GOT3 (cell line): ENCODE measurements around the gene THEM4.
"Not testable (repeated sequence)": the region's sequence is repeated elsewhere in the genome, so short reads cannot be mapped to it uniquely, and the experiment has no call there.

Experiments
- DNase-seq: peaks from one replicate; lab custom pipeline; 2025; ENCODE audit warnings: mixed read lengths; lab: John Stamatoyannopoulos, UW

Gene THEM4

GRCh38 chr1:151859891-151860293 lies 49.4 kb downstream of the THEM4 start:
- no peak for DNase-seq

GRCh38 chr1:151858886-151859665 lies 50.2 kb downstream of the THEM4 start:
- no peak for DNase-seq

DNA sequence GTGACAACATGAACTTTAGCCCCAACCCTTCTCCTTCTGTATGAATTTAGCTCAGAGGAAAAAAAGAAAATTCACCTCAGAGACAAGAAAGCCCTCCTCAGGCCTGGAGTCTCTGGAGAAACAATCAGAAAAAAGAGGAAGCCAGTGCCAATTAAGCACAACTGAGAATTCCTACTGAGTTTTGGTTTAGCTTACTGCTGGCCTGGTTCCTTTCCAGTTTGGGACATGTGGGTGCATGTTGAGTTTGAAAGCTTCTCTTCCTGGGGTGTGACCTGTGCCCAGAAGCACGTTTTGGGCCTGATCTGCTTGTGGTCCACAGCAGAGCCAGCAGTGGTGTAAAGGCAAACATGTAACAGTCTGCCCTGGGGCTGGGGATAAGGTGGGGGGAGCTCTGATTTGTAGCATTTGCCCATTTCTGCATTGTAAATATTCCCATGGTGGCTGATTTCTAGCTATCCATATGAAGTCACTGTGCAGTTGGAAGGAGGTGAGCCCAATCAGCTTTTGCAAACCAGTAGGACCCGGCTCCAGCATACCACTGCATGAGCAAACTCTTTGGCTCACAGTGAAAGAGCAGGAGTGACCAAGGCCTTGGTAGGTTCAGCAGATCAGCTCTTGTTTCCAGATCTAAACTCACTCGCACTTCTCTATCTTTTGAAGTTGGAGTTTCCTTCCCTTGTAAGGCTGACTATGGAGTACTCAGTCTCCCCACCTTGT lies 51.1 kb downstream of the THEM4 start:
- no peak for DNase-seq

GRCh38 chr1:151855933-151856332 lies 53.4 kb downstream of the THEM4 start:
- DNase-seq: no peak

GRCh38 chr1:151855516-151855915 lies 53.8 kb downstream of the THEM4 start:
- DNase-seq: not testable (repeated sequence)

- DNase-seq: no peak
Observed at GRCh38 chr1:151854658-151855057, 54.7 kb downstream of the THEM4 start.

DNA sequence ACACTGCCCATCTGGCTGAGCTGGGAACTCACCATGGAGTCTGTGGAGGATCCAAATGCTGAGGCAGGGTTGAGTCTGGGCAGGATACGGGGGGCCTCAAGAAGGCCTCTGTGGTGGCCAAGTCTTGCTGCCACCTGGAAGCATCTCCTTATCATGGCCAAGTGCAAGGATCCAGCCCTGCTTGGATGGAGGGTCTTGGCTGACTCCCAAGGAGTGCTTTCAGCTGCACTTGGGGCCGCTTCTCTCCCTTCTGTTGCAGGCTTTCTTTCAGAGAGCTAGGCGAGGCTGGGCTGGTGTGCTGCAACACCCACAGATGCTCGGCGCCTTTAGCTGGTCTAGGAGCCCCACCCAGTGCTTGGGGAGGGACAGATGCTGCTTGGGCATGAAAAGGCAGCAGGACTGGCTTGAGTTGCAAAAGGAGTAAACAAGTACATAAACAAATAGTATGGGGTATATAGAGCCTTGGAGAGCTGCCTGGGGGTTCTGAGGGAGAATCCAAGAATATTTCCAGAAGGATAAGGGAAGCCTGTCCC lies 55.8 kb downstream of the THEM4 start, which contains the start of gene THEM5:
TSS of gene THEM5 (minus strand) at position 302 of the 533 bp plus-strand sequence. CDS start at position 155, 147 bp downstream.
- no peak for DNase-seq

- no peak for DNase-seq
Observed at GRCh38 chr1:151852733-151853132, 56.6 kb downstream of the THEM4 start.

- DNase-seq: no peak
Observed at GRCh38 chr1:151851886-151852285, 57.4 kb downstream of the THEM4 start.

DNA sequence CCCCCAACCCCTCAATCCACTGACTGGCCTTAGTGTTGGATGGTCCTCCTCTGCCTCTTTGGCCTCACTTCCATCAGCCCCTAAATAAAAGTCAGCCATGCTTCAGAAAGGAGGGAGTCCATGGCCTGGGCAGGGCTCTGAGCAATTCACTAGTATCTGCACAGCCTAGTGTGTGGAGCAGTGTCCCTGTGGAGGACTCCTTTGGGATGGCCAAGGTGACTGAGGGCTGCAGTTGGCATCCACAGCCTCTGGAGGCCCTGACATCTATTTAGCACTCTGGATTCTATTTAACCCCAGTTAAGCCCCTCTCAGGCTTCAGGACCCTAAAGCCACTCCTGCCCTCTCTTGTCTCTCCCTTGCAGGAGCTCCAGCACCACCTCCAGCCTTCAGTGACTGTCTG lies 59.4 kb downstream of the THEM4 start:
- no peak for DNase-seq

- DNase-seq: no peak
Observed at GRCh38 chr1:151849126-151849525, 60.2 kb downstream of the THEM4 start.

- no peak for DNase-seq
Observed at GRCh38 chr1:151847867-151848596, 61.3 kb downstream of the THEM4 start.

- no peak for DNase-seq
Observed at GRCh38 chr1:151846686-151847237, 62.5 kb downstream of the THEM4 start.

DNA sequence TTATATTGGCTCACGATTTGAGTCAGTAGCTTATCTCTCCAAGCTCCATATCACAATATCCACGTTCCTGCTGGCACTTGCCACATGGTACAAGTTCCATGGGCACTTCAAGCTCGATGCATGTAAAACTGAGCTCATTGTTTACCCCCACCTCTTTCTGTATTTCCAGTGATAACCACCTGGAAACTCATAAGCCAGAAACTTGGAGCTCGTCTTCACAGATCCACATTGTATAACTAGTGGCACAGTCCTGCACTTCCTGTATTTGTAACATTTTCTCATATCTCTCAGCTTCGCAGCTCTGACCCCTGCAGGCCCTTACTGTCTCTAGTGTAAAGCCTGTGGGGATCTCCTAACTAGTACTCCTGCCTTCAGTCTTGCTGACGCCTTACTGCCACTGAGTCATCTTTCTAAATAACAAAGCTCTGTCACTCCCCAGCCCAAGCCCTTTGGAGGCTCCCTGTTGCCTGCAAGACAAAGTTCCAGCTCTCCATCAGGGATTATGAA lies 63.2 kb downstream of the THEM4 start:
- DNase-seq: no peak

GRCh38 chr1:151843398-151843797 lies 65.9 kb downstream of the THEM4 start:
- DNase-seq: no peak

DNA sequence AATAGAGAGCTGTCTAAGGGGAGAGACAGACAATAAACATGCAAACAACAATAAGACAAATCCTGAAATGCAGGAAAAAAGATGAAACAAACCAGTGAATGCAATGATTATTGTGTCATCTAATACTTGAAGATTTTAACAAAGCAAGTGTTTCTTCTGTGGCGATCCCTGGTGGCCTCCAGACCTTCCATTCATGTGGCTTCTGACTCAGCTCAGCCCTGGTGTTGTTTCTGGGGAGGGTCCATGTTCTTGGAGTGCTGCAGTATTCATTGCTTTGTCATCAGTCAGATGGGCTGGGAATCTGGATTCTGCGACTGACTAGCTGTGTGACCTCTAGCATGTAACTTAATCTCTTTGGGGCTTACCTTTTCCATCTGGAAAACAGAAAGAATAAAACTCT lies 68.2 kb downstream of the THEM4 start:
- no peak for DNase-seq

GRCh38 chr1:151840421-151840820 lies 68.9 kb downstream of the THEM4 start:
- DNase-seq: no peak

- no peak for DNase-seq
Observed at GRCh38 chr1:151839457-151840403, 69.6 kb downstream of the THEM4 start, which contains the start of gene C2CD4D. TSS of gene C2CD4D (minus strand) at chr1:151839820. CDS start at chr1:151838989, 831 bp downstream.

DNA sequence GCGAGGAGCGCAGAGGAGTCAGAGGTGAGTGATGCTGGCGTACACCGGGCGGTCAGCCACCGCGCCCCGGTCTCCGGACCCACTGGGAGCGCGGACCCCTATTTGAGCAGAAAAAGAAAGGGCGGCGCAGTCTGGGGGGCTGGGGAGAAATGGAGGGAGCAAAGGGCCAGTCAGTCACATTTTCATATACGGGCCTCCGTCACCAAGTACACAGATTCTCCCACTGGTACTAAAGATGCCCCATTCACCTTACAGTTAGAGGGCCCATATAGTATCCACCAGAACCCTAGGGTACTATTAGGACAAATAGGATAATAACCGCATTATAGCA lies 70.3 kb downstream of the THEM4 start:
- DNase-seq: no peak

GRCh38 chr1:151838222-151839081 lies 70.9 kb downstream of the THEM4 start:
- no peak for DNase-seq
